ENCODE results near the gene NRXN3.

The NRXN3 gene

GRCh38 chr14:79111987-79112501 is 941.9 kb downstream of the NRXN3 start:
- no peak for FAIRE-seq
- DNase-seq (ENCODE audit: low spot score) = no peak

DNA sequence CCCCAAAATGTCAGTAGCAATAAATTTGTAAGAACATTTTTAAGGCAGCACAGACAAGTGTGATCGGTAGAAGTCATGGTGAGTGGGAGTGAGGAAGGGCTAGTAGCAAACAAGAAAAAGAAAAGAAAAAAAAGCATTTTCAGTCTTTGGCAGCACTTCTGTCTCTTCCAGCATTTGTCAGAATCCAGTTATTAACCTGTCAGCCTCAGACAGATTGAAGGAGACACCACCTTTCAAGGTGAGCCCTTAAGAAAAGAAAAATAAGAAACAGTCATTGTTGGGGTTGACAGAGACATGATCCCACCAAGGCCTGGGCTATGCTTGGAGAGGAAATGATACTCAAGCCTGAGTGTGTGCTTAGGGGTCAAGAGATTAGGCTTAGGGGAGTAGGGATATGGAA is 947.4 kb downstream of the NRXN3 start:
- FAIRE-seq = no peak
- DNase-seq (ENCODE audit: low spot score) = no peak

GRCh38 chr14:79118291-79118690 is 948.1 kb downstream of the NRXN3 start:
- DNase-seq (ENCODE audit: low spot score) = no peak
- FAIRE-seq = no peak

DNA sequence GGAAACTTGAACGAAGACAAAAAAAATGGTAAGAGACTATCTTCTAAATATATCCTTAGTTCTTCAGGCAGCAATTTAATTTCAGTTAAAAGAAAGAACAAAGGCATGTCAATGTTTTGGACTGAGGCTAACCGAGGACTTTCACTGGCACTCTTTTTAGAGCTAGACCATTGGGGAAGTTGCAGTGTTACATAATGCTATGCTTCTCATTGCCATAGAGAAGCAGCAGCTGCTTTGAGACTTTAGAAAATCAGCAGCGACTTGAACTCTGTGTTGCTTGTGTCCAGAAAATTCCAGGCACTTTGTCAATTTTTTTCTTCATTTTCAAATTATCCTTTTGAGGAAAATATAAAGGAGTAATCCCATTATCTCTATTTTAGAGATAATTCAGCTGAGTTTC is 964.2 kb downstream of the NRXN3 start:
- DNase-seq (ENCODE audit: low spot score) = no peak
- no peak for FAIRE-seq

- DNase-seq (ENCODE audit: low spot score) (no peak), FAIRE-seq (no peak)
Measured at GRCh38 chr14:79136071-79137044, 966.2 kb downstream of the NRXN3 start.

- no peak for DNase-seq (ENCODE audit: low spot score)
- FAIRE-seq = no peak
Measured at GRCh38 chr14:79137045-79137430, 966.9 kb downstream of the NRXN3 start.

DNA sequence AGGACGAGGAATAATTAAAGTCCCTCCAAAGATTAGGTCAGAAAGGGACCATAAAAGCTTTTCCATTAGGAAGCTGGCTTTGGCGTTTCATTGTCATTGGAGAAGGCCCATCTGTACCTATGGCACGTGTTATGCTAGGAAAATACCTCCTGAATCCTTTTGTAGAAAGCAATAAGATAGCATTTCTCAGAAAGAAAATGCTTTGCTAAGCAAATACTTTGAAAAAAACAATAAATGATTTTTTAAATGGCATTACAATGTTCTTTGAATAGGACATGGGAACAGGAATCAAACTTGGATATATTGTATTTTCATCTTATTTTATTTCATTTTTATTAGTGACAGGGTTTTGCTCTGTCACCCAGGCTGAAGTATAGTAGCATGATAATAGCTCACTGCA is 967.7 kb downstream of the NRXN3 start:
- FAIRE-seq (no peak), DNase-seq (ENCODE audit: low spot score) (no peak)

DNA sequence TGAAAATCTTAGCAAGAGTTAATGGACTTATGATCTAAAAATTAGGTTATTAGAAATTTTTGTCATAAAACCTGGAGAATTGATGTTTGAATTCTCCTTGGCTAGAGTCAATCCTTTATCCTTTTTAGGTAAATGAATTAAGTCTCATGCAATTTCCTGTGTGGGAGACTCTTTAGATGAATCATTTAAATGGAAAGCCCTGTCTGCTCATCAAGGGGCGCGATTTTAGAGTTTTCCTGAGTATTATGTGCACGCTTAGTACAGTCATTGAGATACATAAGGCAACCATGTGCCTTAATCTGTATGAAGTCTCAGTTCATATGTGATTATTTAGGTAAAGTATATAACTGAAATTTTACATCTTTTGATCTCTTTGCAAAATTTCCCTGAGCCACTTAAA is 974.7 kb downstream of the NRXN3 start:
- no peak for DNase-seq (ENCODE audit: low spot score)
- FAIRE-seq = no peak

GRCh38 chr14:79150226-79150625 is 980.1 kb downstream of the NRXN3 start:
- FAIRE-seq (no peak), DNase-seq (ENCODE audit: low spot score) (no peak)

- FAIRE-seq (no peak), DNase-seq (ENCODE audit: low spot score) (no peak)
Measured at GRCh38 chr14:79157369-79157768, 987.2 kb downstream of the NRXN3 start.

- FAIRE-seq = no peak
- peak; percentile 45 for DNase-seq (ENCODE audit: low spot score)
Measured at GRCh38 chr14:79161571-79161970, 991.4 kb downstream of the NRXN3 start.

- FAIRE-seq (no peak), DNase-seq (ENCODE audit: low spot score) (no peak)
Measured at GRCh38 chr14:79162833-79163232, 992.7 kb downstream of the NRXN3 start.

DNA sequence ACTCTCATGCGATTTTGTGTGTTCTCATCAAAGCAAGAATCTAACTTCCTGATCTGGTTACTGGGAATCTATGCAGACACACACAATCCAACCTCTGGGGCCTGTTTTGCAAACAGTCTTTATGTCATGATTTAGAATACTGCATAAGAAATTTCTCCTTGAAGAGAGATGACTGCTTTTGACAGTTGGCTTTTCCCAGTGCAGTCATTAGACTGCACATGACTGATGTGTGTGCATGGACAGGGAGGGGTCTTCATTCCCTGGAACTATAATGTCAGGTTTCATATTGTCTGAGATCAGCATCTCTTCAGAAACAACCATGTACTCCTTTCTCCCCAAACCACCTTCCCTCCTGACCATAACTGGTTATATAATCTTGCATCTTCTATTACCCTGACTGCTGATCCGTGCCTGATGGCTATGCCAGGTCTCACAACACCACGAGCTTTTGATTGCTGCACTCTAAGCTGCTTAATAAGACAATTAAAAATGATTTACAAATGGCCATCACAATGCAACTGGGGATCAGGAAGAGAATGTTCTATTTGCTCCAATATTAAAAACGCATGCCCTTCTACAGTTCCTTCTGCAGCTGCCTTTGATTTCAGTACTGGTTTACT is 995.4 kb downstream of the NRXN3 start:
- FAIRE-seq (no peak), DNase-seq (ENCODE audit: low spot score) (no peak)

- FAIRE-seq (no peak), DNase-seq (ENCODE audit: low spot score) (no peak)
Measured at GRCh38 chr14:79166171-79166570, 996.0 kb downstream of the NRXN3 start.

DNA sequence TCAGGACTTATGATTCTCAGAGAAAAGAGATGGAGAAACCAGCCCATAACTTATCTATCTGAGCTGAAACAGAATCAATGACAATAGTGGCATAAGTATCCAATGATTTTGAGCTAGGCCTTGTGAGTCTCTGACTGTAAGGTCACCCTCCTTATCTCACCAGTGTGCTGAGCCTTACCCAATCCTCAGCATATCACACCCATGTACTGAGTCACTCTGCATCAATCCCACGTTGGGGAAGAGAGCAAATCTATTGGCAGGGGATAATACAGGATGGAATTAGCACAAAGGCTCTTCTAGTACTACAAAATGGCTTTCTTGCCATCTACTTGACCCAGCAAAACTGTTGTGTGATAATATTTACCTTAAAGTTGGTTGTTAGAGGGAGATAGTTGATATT is 997.8 kb downstream of the NRXN3 start:
- FAIRE-seq (no peak), DNase-seq (ENCODE audit: low spot score) (no peak)

GRCh38 chr14:79175671-79176070 is 1005.5 kb downstream of the NRXN3 start:
- FAIRE-seq = no peak
- no peak for DNase-seq (ENCODE audit: low spot score)

- FAIRE-seq = no peak
- no peak for DNase-seq (ENCODE audit: low spot score)
Measured at GRCh38 chr14:79177106-79177505, 1006.9 kb downstream of the NRXN3 start.

DNA sequence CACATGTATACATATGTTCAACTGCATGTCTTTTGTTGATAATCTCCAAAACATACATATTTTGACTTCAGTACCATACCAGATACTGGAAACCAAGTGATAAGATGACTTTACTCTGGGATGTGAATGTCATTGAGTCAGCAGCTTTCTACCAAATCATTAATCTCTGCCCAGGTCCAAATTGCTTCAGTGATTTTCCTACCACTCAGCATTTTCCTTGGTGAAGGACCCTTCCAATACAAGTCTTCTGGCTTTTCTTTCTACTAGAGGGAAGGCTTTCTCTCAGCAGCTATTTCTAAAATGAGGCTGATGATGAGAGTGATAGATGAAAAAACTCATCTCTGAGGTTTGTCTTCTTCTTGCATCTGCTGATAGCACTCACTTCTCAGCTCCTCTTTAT is 1008.5 kb downstream of the NRXN3 start:
- DNase-seq (ENCODE audit: low spot score) (no peak), FAIRE-seq (no peak)

DNA sequence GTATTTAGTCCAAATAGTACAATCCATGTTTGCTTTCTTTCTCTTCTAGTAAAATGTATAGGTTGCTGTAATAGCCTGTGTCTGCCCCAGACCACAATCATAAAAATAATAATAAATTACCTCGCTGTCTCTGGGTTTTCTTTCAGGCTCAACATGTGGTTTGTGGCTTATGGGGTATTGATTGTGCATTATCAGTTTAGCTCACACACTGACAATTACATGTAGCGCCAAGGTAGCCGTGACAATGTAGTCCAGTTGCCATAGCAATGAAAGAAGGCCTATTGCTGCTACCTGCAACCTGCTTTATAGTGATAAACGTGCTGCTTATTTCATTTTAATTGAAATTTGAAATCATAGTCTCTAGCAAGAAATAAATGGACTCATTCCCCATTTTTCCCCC is 1009.8 kb downstream of the NRXN3 start:
- FAIRE-seq (no peak), DNase-seq (ENCODE audit: low spot score) (no peak)

- FAIRE-seq (no peak), DNase-seq (ENCODE audit: low spot score) (no peak)
Measured at GRCh38 chr14:79180656-79181055, 1010.5 kb downstream of the NRXN3 start.

- no peak for FAIRE-seq
- peak; percentile 18 for DNase-seq (ENCODE audit: low spot score)
Measured at GRCh38 chr14:79186523-79186922, 1016.4 kb downstream of the NRXN3 start.

DNA sequence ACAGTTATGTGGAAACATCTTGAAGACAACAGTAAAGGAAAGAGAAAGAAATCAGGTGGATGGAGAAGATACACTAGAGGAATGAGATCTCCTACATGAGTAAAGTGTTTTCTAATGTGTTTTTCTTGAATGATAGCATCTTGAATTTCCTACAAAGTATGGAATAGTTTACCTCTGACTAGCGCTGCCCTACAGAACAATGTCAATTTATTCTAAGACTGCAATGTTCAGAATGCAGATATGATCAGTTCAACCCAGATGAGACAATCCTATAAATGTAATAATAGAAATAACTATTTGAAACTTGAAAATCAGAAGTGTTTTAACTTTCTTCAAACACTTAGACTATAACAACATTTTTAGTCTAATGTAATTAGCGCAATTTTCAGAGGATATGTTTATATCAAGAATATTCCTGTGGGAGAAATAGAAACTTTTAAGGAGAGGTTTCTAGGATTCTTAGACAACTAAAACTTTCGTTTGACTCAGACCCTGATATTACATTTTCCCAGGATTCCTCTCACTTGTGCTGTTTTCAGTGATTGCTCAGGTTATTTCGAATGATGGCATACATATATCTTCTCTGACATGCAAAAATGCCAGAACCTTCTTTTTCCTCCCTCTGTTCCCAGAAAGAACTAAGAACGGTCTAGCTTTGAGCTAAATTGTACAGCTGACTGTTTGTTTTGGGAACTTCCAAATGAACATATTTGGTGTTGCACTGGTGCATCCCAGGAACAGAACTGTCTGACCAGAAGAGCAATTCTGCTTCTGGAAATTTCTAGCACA is 1023.7 kb downstream of the NRXN3 start:
- no peak for FAIRE-seq
- DNase-seq (ENCODE audit: low spot score) = no peak

All from urothelium cell line (cell line).